Thyroid gland (tissue), 4 donors: Measurements from ENCODE around the gene AAK1.

Source experiments
- POLR2A ChIP-seq, 2 donors: fragments of 450-650 bp; IDR thresholded peaks; one replicate each; pipeline ENCODE4 v1.6.1; 2017; ENCODE audit warnings: antibody characterized with exemption in 2 of 2, mild to moderate bottlenecking in 2 of 2, moderate library complexity in 1 of 2
- TF ChIP-seq, protein P1 (sequence below), 6 experiments: fragments of 200-600 bp in 3 of 6; fragments of 450-650 bp in 3 of 6; sonication (generic) in 3 of 6; IDR thresholded peaks; one replicate each; pipeline ENCODE4 v1.5.1; 2016 to 2019; ENCODE audit warnings: antibody characterized with exemption in 6 of 6, mild to moderate bottlenecking in 2 of 6, inconsistent platforms in 1 of 6, moderate library complexity in 1 of 6

DNA sequence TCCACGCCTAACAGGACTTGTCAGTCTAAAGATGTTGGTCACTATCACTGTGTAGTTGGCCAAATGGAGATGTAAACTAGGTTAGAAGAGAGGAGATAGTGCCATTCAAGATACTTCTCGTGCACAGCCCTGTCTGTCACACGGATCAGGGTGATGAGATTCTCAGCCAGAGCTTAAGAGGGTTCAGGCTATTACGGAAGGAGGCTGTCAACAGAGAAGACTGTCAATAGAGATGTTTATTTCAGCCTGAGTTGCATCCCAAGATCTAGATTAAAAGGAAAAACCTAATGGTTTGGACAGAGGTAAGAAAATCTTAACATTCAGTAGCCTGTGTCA, 83.4 kb downstream of the AAK1 start:
- TF ChIP-seq, protein P1, sequence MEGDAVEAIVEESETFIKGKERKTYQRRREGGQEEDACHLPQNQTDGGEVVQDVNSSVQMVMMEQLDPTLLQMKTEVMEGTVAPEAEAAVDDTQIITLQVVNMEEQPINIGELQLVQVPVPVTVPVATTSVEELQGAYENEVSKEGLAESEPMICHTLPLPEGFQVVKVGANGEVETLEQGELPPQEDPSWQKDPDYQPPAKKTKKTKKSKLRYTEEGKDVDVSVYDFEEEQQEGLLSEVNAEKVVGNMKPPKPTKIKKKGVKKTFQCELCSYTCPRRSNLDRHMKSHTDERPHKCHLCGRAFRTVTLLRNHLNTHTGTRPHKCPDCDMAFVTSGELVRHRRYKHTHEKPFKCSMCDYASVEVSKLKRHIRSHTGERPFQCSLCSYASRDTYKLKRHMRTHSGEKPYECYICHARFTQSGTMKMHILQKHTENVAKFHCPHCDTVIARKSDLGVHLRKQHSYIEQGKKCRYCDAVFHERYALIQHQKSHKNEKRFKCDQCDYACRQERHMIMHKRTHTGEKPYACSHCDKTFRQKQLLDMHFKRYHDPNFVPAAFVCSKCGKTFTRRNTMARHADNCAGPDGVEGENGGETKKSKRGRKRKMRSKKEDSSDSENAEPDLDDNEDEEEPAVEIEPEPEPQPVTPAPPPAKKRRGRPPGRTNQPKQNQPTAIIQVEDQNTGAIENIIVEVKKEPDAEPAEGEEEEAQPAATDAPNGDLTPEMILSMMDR (IDR thresholded peaks at IDR 0.05) = no peak
- no peak for TF ChIP-seq POLR2A (IDR thresholded peaks at IDR 0.05)
